GM23338 (cell line): Measurements from ENCODE around the gene SETD1B. TPM values are rescaled to one million over a fixed set of nuclear protein-coding genes. Genes with fewer than 3 reads are reported as not detected.
A peak's percentile ranks its signal among the peaks of the same experiment; 100 is the strongest.

Experiments used
- ATAC-seq: fragments of 200-7000 bp; cut with Tn5 transposase; 3 replicates; pipeline ENCODE4 v1.9.1; 2020
- DNase-seq: peaks from one replicate; pipeline ENCODE4 v3.0.0-alpha.2; 2015; ENCODE audit warnings: low spot score
- H2AFZ ChIP-seq: fragments of 200-600 bp; sonication (generic); 2 replicates; pipeline ENCODE4 v1.8.0; 2016; ENCODE audit warnings: antibody characterized with exemption, mild to moderate bottlenecking, moderate library complexity
- H3F3A ChIP-seq: fragments of 200-600 bp; sonication (generic); replicated peaks from 2 replicates; pipeline ENCODE4 v1.8.0; 2017; ENCODE audit warnings: antibody characterized with exemption, mixed run types, low read depth
- H3K27ac ChIP-seq: fragments of 200-600 bp; sonication (generic); 2 replicates; pipeline ENCODE4 v1.6.1; 2016; ENCODE audit warnings: low read depth
- H3K27me3 ChIP-seq: fragments of 200-600 bp; sonication (generic); 2 replicates; pipeline ENCODE4 v1.8.0; 2016; ENCODE audit warnings: mild to moderate bottlenecking, mixed run types, moderate library complexity; ENCODE audit not compliant: insufficient read depth
- H3K36me3 ChIP-seq: fragments of 200-600 bp; sonication (generic); 2 replicates; pipeline ENCODE4 v1.8.0; 2016; ENCODE audit warnings: mild to moderate bottlenecking; ENCODE audit not compliant: insufficient read depth
- H3K4me1 ChIP-seq: fragments of 200-600 bp; sonication (generic); 2 replicates; pipeline ENCODE4 v1.8.0; 2016; ENCODE audit warnings: mild to moderate bottlenecking, moderate library complexity; ENCODE audit not compliant: insufficient read depth
- H3K4me2 ChIP-seq: fragments of 200-600 bp; sonication (generic); 2 replicates; pipeline ENCODE4 v1.7.1; 2017; ENCODE audit warnings: mixed run types
- H3K4me3 ChIP-seq: fragments of 200-600 bp; sonication (generic); 2 replicates; pipeline ENCODE4 v1.6.1; 2016; ENCODE audit warnings: mixed run types
- H3K79me2 ChIP-seq: fragments of 200-600 bp; sonication (generic); replicated peaks from 2 replicates; pipeline ENCODE4 v1.8.0; 2017; ENCODE audit warnings: mild to moderate bottlenecking; ENCODE audit not compliant: insufficient read depth
- H3K9me2 ChIP-seq: fragments of 200-600 bp; sonication (generic); 2 replicates; pipeline ENCODE4 v1.8.0; 2017; ENCODE audit not compliant: insufficient read depth
- H4K20me1 ChIP-seq: fragments of 200-600 bp; sonication (generic); replicated peaks from 2 replicates; pipeline ENCODE4 v1.8.0; 2017; ENCODE audit warnings: mild to moderate bottlenecking; ENCODE audit not compliant: insufficient read depth
- H3K27ac Mint-ChIP-seq: 2 replicates; pipeline ENCODE4 v1.8.0; 2020; ENCODE audit warnings: inconsistent platforms, mild to moderate bottlenecking, moderate library complexity, mixed read lengths
- H3K27me3 Mint-ChIP-seq: 3 replicates; pipeline ENCODE4 v1.8.0; 2022; ENCODE audit warnings: low read depth, mild to moderate bottlenecking, moderate library complexity, mixed read lengths, inconsistent platforms; ENCODE audit not compliant: insufficient read depth, poor library complexity
- H3K36me3 Mint-ChIP-seq: 3 replicates; pipeline ENCODE4 v1.8.0; 2021; ENCODE audit warnings: low read depth, mild to moderate bottlenecking, inconsistent platforms, moderate library complexity, mixed read lengths
- H3K4me1 Mint-ChIP-seq: 3 replicates; pipeline ENCODE4 v1.8.0; 2020; ENCODE audit warnings: mild to moderate bottlenecking, inconsistent platforms, mixed read lengths
- H3K4me3 Mint-ChIP-seq: 3 replicates; pipeline ENCODE4 v1.8.0; 2021; ENCODE audit warnings: moderate library complexity, mild to moderate bottlenecking, inconsistent platforms, mixed read lengths
- H3K9me3 Mint-ChIP-seq: 3 replicates; pipeline ENCODE4 v1.8.0; 2020; ENCODE audit warnings: moderate library complexity, mild to moderate bottlenecking, inconsistent platforms, mixed read lengths
- CREB1 ChIP-seq: fragments of 250-450 bp; sonication (Bioruptor Pico); IDR thresholded peaks from 2 replicates; pipeline ENCODE4 v1.5.0; 2020; ENCODE audit warnings: low read depth, mild to moderate bottlenecking, moderate library complexity
- CTCF ChIP-seq, 2 experiments: fragments of 200-600 bp in 1 of 2; sonication (generic) in 1 of 2; conservative IDR thresholded peaks; 2 replicates each; pipeline versions ENCODE4 v1.5.1 to v1.6.1; 2016 to 2017; ENCODE audit warnings: antibody characterized with exemption in 2 of 2, low read depth in 2 of 2, mild to moderate bottlenecking in 2 of 2, moderate library complexity in 1 of 2
- ETS1 ChIP-seq: IDR thresholded peaks from 2 replicates; pipeline ENCODE4 v1.6.1; 2016; ENCODE audit warnings: antibody characterized with exemption
- EZH2 ChIP-seq: fragments of 200-600 bp; sonication (generic); IDR thresholded peaks from one replicate; pipeline ENCODE4 v1.8.0; 2017; ENCODE audit warnings: antibody characterized with exemption, mild to moderate bottlenecking, low read depth; ENCODE audit not compliant: unreplicated experiment
- EZH2phosphoT487 ChIP-seq: fragments of 200-600 bp; sonication (generic); IDR thresholded peaks from one replicate; pipeline ENCODE4 v1.8.1; 2018; ENCODE audit warnings: antibody characterized with exemption; ENCODE audit not compliant: unreplicated experiment
- NANOG ChIP-seq: IDR thresholded peaks from 2 replicates; pipeline ENCODE4 v1.6.1; 2016; ENCODE audit warnings: antibody characterized with exemption, borderline replicate concordance
- POLR2AphosphoS5 ChIP-seq: IDR thresholded peaks from 2 replicates; pipeline ENCODE4 v1.6.1; 2016; ENCODE audit warnings: antibody characterized with exemption, low read depth
- ZNF114 ChIP-seq: fragments of 250-450 bp; sonication (Bioruptor Pico); IDR thresholded peaks from 2 replicates; pipeline ENCODE4 v1.5.0; 2020; ENCODE audit warnings: mild to moderate bottlenecking, moderate library complexity
- ZNF331 ChIP-seq: fragments of 250-450 bp; sonication (Bioruptor Pico); IDR thresholded peaks from 2 replicates; pipeline ENCODE4 v1.5.0; 2020; ENCODE audit warnings: low read depth, mild to moderate bottlenecking, moderate library complexity
- ZNF462 ChIP-seq: fragments of 250-450 bp; sonication (Bioruptor Pico); IDR thresholded peaks from 2 replicates; pipeline ENCODE4 v1.5.0; 2020; ENCODE audit warnings: mild to moderate bottlenecking, moderate library complexity
- polyA plus RNA-seq: library from polyadenylated mRNA; unstranded; fragments of >200 nt; fragmentation: Nextera tagmentation; extraction: Ambion mirVana; gene quantifications from 2 replicates; pipeline ENCODE4 v1.2.1, GENCODE V29; 2016
- total RNA-seq: library from RNA; depleted of rRNA; stranded (reverse); fragments of >200 nt; shearing (Covaris generic); gene quantifications from 2 replicates; pipeline ENCODE4 v1.2.3, GENCODE V29; 2014

SETD1B gene
- total and polyA plus RNA-seq, 2 experiments from 2014 or later, result 3.1 to 8.7 TPM

GRCh38 chr12:121825041-121825523, 21.3 kb downstream of the SETD1B start:
- Histone ChIP-seq H3K27me3 (no peaks in the 10 kb centered on the region), H3F3A (peaks cover 4% of the 10 kb centered on the region; the same call in 1 of the 2 replicates), H4K20me1 (no peaks in the 10 kb centered on the region; the same call in 1 of the 2 replicates), H3K36me3 (no peaks in the 10 kb centered on the region), H3K4me3 (no peak overlapping the region), H3K4me1 (no peaks in the 10 kb centered on the region), H3K9me2 (no peaks in the 10 kb centered on the region), H3K4me2 (no peak overlapping the region), H3K79me2 (no peaks in the 10 kb centered on the region), H2AFZ (no peak overlapping the region), H3K27ac (no peak overlapping the region)
- Mint-ChIP-seq H3K36me3 (peaks cover 53% of the 10 kb centered on the region), H3K4me1 (no peaks in the 10 kb centered on the region; the same call in 2 of the 3 replicates), H3K9me3 (no peaks in the 10 kb centered on the region), H3K27me3 (no peaks in the 10 kb centered on the region), H3K4me3 (no peak overlapping the region), H3K27ac (no peak overlapping the region)
- DNase-seq (no peak), ATAC-seq (no peak)
- no peak for TF ChIP-seq CTCF (conservative IDR thresholded peaks at IDR 0.05; ENCODE audit: low read depth in 2 of 2)
- TF ChIP-seq POLR2AphosphoS5, result peak; percentile 30; the same call in 1 of the 2 replicates

GRCh38 chr12:121826318-121827150, 22.7 kb downstream of the SETD1B start:
- Mint-ChIP-seq H3K27ac (peak overlapping the region; percentile 77), H3K36me3 (peaks cover 54% of the 10 kb centered on the region), H3K4me1 (no peaks in the 10 kb centered on the region; the same call in 2 of the 3 replicates), H3K9me3 (no peaks in the 10 kb centered on the region), H3K27me3 (no peaks in the 10 kb centered on the region), H3K4me3 (no peak overlapping the region; the same call in 2 of the 3 replicates)
- Histone ChIP-seq H3K27ac (no peak overlapping the region), H3K4me2 (no peak overlapping the region), H2AFZ (no peak overlapping the region), H3K4me1 (no peaks in the 10 kb centered on the region), H3K27me3 (no peaks in the 10 kb centered on the region), H3K4me3 (no peak overlapping the region), H3K9me2 (no peaks in the 10 kb centered on the region), H3K79me2 (no peaks in the 10 kb centered on the region), H3F3A (peaks cover 3% of the 10 kb centered on the region; the same call in 1 of the 2 replicates), H4K20me1 (no peaks in the 10 kb centered on the region; the same call in 1 of the 2 replicates), H3K36me3 (no peaks in the 10 kb centered on the region)
- ATAC-seq, result no peak
- DNase-seq, result no peak
- no peak for TF ChIP-seq NANOG
- TF ChIP-seq ZNF114 (CRISPR knock-in tag), result no peak
- no peak for TF ChIP-seq EZH2
- no peak for TF ChIP-seq CREB1 (CRISPR knock-in tag)
- TF ChIP-seq POLR2AphosphoS5, result no peak
- no peak for TF ChIP-seq ETS1
- TF ChIP-seq ZNF331, result no peak
- TF ChIP-seq ZNF462 (CRISPR knock-in tag), result no peak
- no peak for TF ChIP-seq EZH2phosphoT487
